WTC11 (cell line): ENCODE measurements around the gene CASP2. TPM values are rescaled to one million over a fixed set of nuclear protein-coding genes. Genes with fewer than 3 reads are reported as not detected.

Experiments
- ATAC-seq: fragments of 200-7000 bp; cut with Tn5 transposase; 2 replicates; pipeline ENCODE4 v1.10.0; 2021; ENCODE audit warnings: mild to moderate bottlenecking, moderate library complexity
- CTCF ChIA-PET: fragments of 300-600 bp; sonication (Branson Sonifier 250); formaldehyde crosslinking; loops from one replicate; lab custom pipeline; 2021; ENCODE audit warnings: antibody characterized with exemption; lab: Charles Lee
- POLR2A ChIA-PET: fragments of 350-600 bp; sonication (Branson Sonifier 250); formaldehyde crosslinking; loops from one replicate; lab custom pipeline; 2021; ENCODE audit warnings: antibody characterized with exemption; lab: Charles Lee
- DNase-seq: peaks from one replicate; pipeline ENCODE4 v3.0.0; 2021; ENCODE audit warnings: low spot score
- H3K27ac Mint-ChIP-seq: 2 replicates; pipeline ENCODE4 v1.8.0; 2021; ENCODE audit warnings: mixed read lengths
- H3K27me3 Mint-ChIP-seq: 2 replicates; pipeline ENCODE4 v1.8.0; 2021; ENCODE audit warnings: low read depth, mild to moderate bottlenecking, moderate library complexity, mixed read lengths
- H3K36me3 Mint-ChIP-seq: 2 replicates; pipeline ENCODE4 v1.8.0; 2021; ENCODE audit warnings: mixed read lengths
- H3K4me1 Mint-ChIP-seq: 2 replicates; pipeline ENCODE4 v1.8.0; 2022; ENCODE audit warnings: mixed read lengths
- H3K4me3 Mint-ChIP-seq: 2 replicates; pipeline ENCODE4 v1.8.0; 2021; ENCODE audit warnings: mild to moderate bottlenecking, moderate library complexity, mixed read lengths
- H3K9me3 Mint-ChIP-seq: 2 replicates; pipeline ENCODE4 v1.8.0; 2021; ENCODE audit warnings: mixed read lengths
- AFF4 ChIP-seq: sonication (generic); formaldehyde crosslinking; IDR thresholded peaks from 2 replicates; pipeline ENCODE4 v1.8.1; 2023; ENCODE audit warnings: mild to moderate bottlenecking, missing genetic modification reagents, borderline replicate concordance
- CREB1 ChIP-seq: sonication (generic); formaldehyde crosslinking; IDR thresholded peaks from 2 replicates; pipeline ENCODE4 v1.8.0; 2023; ENCODE audit warnings: mild to moderate bottlenecking, missing genetic modification reagents
- E2F1 ChIP-seq: sonication (generic); formaldehyde crosslinking; IDR thresholded peaks from 2 replicates; pipeline ENCODE4 v1.8.0; 2022; ENCODE audit warnings: mild to moderate bottlenecking, missing genetic modification reagents
- E2F5 ChIP-seq: sonication (generic); formaldehyde crosslinking; IDR thresholded peaks from 2 replicates; pipeline ENCODE4 v1.8.1; 2022; ENCODE audit warnings: mild to moderate bottlenecking, moderate library complexity, missing genetic modification reagents
- FOXJ3 ChIP-seq: sonication (generic); formaldehyde crosslinking; IDR thresholded peaks from 2 replicates; pipeline ENCODE4 v1.9.0; 2021; ENCODE audit warnings: missing genetic modification reagents, mild to moderate bottlenecking, borderline replicate concordance
- HMGXB4 ChIP-seq: sonication (generic); formaldehyde crosslinking; IDR thresholded peaks from 2 replicates; pipeline ENCODE4 v1.8.1; 2023; ENCODE audit warnings: mild to moderate bottlenecking, moderate library complexity, missing genetic modification reagents
- IRF1 ChIP-seq: sonication (generic); formaldehyde crosslinking; IDR thresholded peaks from 2 replicates; pipeline ENCODE4 v1.8.0; 2023; ENCODE audit warnings: missing genetic modification reagents
- KAT7 ChIP-seq: sonication (generic); formaldehyde crosslinking; IDR thresholded peaks from 2 replicates; pipeline ENCODE4 v1.8.1; 2023; ENCODE audit warnings: missing genetic modification reagents, mild to moderate bottlenecking, borderline replicate concordance
- MXD4 ChIP-seq: fragments of 250-450 bp; sonication (Bioruptor Pico); IDR thresholded peaks from 2 replicates; pipeline ENCODE4 v1.8.0; 2021; ENCODE audit warnings: mild to moderate bottlenecking, moderate library complexity, borderline replicate concordance
- MYBL2 ChIP-seq: sonication (generic); formaldehyde crosslinking; IDR thresholded peaks from 2 replicates; pipeline ENCODE4 v1.8.1; 2023; ENCODE audit warnings: mild to moderate bottlenecking, moderate library complexity, missing genetic modification reagents
- OVOL2 ChIP-seq: fragments of 250-450 bp; sonication (Bioruptor Pico); IDR thresholded peaks from 2 replicates; pipeline ENCODE4 v1.9.0; 2021; ENCODE audit warnings: mild to moderate bottlenecking, borderline replicate concordance
- PRDM15 ChIP-seq: sonication (generic); formaldehyde crosslinking; IDR thresholded peaks from 2 replicates; pipeline ENCODE4 v1.8.0; 2022; ENCODE audit warnings: missing genetic modification reagents
- SMAD3 ChIP-seq: sonication (generic); formaldehyde crosslinking; IDR thresholded peaks from 2 replicates; pipeline ENCODE4 v1.8.0; 2022; ENCODE audit warnings: missing genetic modification reagents, mild to moderate bottlenecking, borderline replicate concordance
- SP1 ChIP-seq: sonication (generic); formaldehyde crosslinking; conservative IDR thresholded peaks from 2 replicates; pipeline ENCODE4 v1.8.1; 2022; ENCODE audit warnings: missing genetic modification reagents
- ZBTB21 ChIP-seq: sonication (generic); formaldehyde crosslinking; IDR thresholded peaks from 2 replicates; pipeline ENCODE4 v1.8.1; 2023; ENCODE audit warnings: mild to moderate bottlenecking, missing genetic modification reagents, borderline replicate concordance
- ZMAT4 ChIP-seq: fragments of 250-450 bp; sonication (Bioruptor Pico); IDR thresholded peaks from 2 replicates; pipeline ENCODE4 v1.9.0; 2021; ENCODE audit warnings: mild to moderate bottlenecking
- ZNF219 ChIP-seq: sonication (generic); formaldehyde crosslinking; IDR thresholded peaks from 2 replicates; pipeline ENCODE4 v1.8.0; 2023; ENCODE audit warnings: missing genetic modification reagents, mild to moderate bottlenecking, borderline replicate concordance
- ZNF232 ChIP-seq: sonication (generic); formaldehyde crosslinking; IDR thresholded peaks from 2 replicates; pipeline ENCODE4 v1.8.0; 2022; ENCODE audit warnings: mild to moderate bottlenecking, missing genetic modification reagents
- ZNF281 ChIP-seq: sonication (generic); formaldehyde crosslinking; IDR thresholded peaks from 2 replicates; pipeline ENCODE4 v1.8.0; 2023; ENCODE audit warnings: mild to moderate bottlenecking, missing genetic modification reagents
- total RNA-seq: library from RNA; stranded (reverse); gene quantifications from 3 replicates; pipeline ENCODE4 v1.2.3, GENCODE V29; 2021

Gene CASP2
- total RNA-seq, 1 experiment from 2014 or later, result 35.4 TPM

GRCh38 chr7:143290293-143290692 is 2.1 kb downstream of the CASP2 start:
- Mint-ChIP-seq H3K9me3 (peaks cover 14% of the 10 kb centered on the region), H3K27ac (no peak overlapping the region), H3K27me3 (peaks cover 29% of the 10 kb centered on the region), H3K4me1 (peaks cover 22% of the 10 kb centered on the region), H3K36me3 (peaks cover 56% of the 10 kb centered on the region), H3K4me3 (peak overlapping the region; percentile 98; the same call in 1 of the 2 replicates)
- no peak for ATAC-seq
- no peak for DNase-seq
- POLR2A ChIA-PET, result interaction anchor here (0.6 kb wide), 1 partner anchor 27 kb away, joined by 4 read pairs; the partner anchor contains the start of gene GSTK1
- CTCF ChIA-PET, result interaction anchor here (0.6 kb wide), 1 partner anchor 576 kb away, joined by 6 read pairs; no protein-coding TSS in a partner anchor
- TF ChIP-seq E2F5 (CRISPR knock-in tag), result no peak
- no peak for TF ChIP-seq KAT7 (CRISPR knock-in tag)
- TF ChIP-seq SP1 (CRISPR knock-in tag), result no peak
- no peak for TF ChIP-seq ZNF232 (CRISPR knock-in tag)
- TF ChIP-seq CREB1 (CRISPR knock-in tag), result no peak
- TF ChIP-seq ZNF219, result no peak
- TF ChIP-seq SMAD3 (CRISPR knock-in tag), result no peak
- no peak for TF ChIP-seq ZBTB21 (CRISPR knock-in tag)
- no peak for TF ChIP-seq MYBL2 (CRISPR knock-in tag)

GRCh38 chr7:143292876-143293275 is 4.7 kb downstream of the CASP2 start:
- ChIA-PET POLR2A (interaction anchor here (0.6 to 1.0 kb wide), 2 partner anchors 16 to 1154 kb away, joined by 3 to 5 read pairs; no protein-coding TSS in a partner anchor), CTCF (no interaction called here)
- Mint-ChIP-seq H3K4me3 (no peak overlapping the region), H3K27me3 (peaks cover 4% of the 10 kb centered on the region), H3K9me3 (peaks cover under 1% of the 10 kb centered on the region; the same call in 1 of the 2 replicates), H3K4me1 (peaks cover 16% of the 10 kb centered on the region), H3K36me3 (peaks cover 65% of the 10 kb centered on the region), H3K27ac (no peak overlapping the region)
- no peak for ATAC-seq
- TF ChIP-seq PRDM15 (CRISPR knock-in tag) (no peak), MXD4 (CRISPR knock-in tag) (no peak), FOXJ3 (CRISPR knock-in tag) (no peak), MYBL2 (CRISPR knock-in tag) (no peak), ZNF281 (no peak), ZMAT4 (no peak), IRF1 (CRISPR knock-in tag) (no peak), E2F1 (CRISPR knock-in tag) (no peak), HMGXB4 (no peak), ZNF219 (no peak), OVOL2 (CRISPR knock-in tag) (no peak), AFF4 (no peak)
- DNase-seq, result no peak
